Measurements from ENCODE around the gene NUFIP1.

GRCh38 chr13:45003417-45003816, 14.1 kb upstream of the NUFIP1 start:
- TF ChIP-seq CTCF (conservative IDR thresholded peaks at IDR 0.05; ENCODE audit: low read length) (no peak), EZH2phosphoT487 (IDR thresholded peaks at IDR 0.05; ENCODE audit: borderline replicate concordance) (no peak)
